Gastrocnemius medialis (tissue), 4 donors: ENCODE data around the gene SUSD1. TPM values are rescaled to one million over a fixed set of nuclear protein-coding genes. Genes with fewer than 3 reads are reported as not detected.

Experiments
- ATAC-seq, 2 donors: fragments of 150-250 bp; one replicate each; pipeline ENCODE4 v1.9.1; 2016
- DNase-seq, 2 donors: peaks; one replicate each; pipeline ENCODE4 v3.0.0-alpha.2; 2019
- H3K27ac ChIP-seq, 4 donors: fragments of 200-600 bp; sonication (generic); 1 replicate in 1 of 4; 2 replicates in 3 of 4; pipeline ENCODE4 v1.5.1; 2016 to 2018; ENCODE audit warnings: mild to moderate bottlenecking in 2 of 4, moderate library complexity in 1 of 4
- H3K27me3 ChIP-seq, 3 donors: fragments of 200-600 bp; sonication (generic) in 2 of 3; 1 replicate in 1 of 3; 2 replicates in 2 of 3; pipeline versions ENCODE4 v1.5.1 to v1.6.0; 2016 to 2019; ENCODE audit warnings: mild to moderate bottlenecking in 1 of 3, moderate library complexity in 1 of 3
- H3K36me3 ChIP-seq, 2 donors: fragments of 200-600 bp; sonication (generic) in 1 of 2; one replicate each; pipeline ENCODE4 v1.5.1; 2017 to 2018
- H3K4me1 ChIP-seq, 2 donors: fragments of 200-600 bp; sonication (generic) in 1 of 2; one replicate each; pipeline ENCODE4 v1.5.1; 2016 to 2017; ENCODE audit warnings: mild to moderate bottlenecking in 2 of 2
- H3K4me3 ChIP-seq, 4 donors: fragments of 200-600 bp; sonication (generic) in 3 of 4; 1 replicate in 1 of 4; 2 replicates in 3 of 4; pipeline ENCODE4 v1.5.1; 2016 to 2019; ENCODE audit warnings: mild to moderate bottlenecking in 2 of 4
- H3K9me3 ChIP-seq, 3 donors: fragments of 200-600 bp; sonication (generic) in 2 of 3; 1 replicate in 1 of 3; 2 replicates in 2 of 3; pipeline ENCODE4 v1.5.1; 2016 to 2019
- POLR2A ChIP-seq, 2 donors: fragments of 450-650 bp; IDR thresholded peaks; one replicate each; pipeline ENCODE4 v1.6.1; 2017; ENCODE audit warnings: antibody characterized with exemption in 2 of 2, mild to moderate bottlenecking in 2 of 2, moderate library complexity in 2 of 2
- in situ Hi-C, 4 donors: fragments of 200-750 bp; cut with MboI; loops; one replicate each; pipeline versions ENCODE4 v1.15.0 to v1.8.0; 2017; ENCODE audit warnings: low sequenced_read_pairs in 4 of 4
- intact Hi-C: fragments of 100-400 bp; cut with DNase I; formaldehyde crosslinking; loops from one replicate; pipeline ENCODE4 v1.15.1; 2023; ENCODE audit warnings: low total_unique reads
- total RNA-seq, 4 donors: library from RNA; depleted of rRNA; stranded (reverse); fragments of >200 nt; gene quantifications; one replicate each; pipeline versions ENCODE4 v1.1.0 to v1.2.3, GENCODE V29; 2016
- TF ChIP-seq, protein P1 (sequence below), 5 experiments: fragments of 450-650 bp in 3 of 5; fragments of 200-600 bp in 2 of 5; sonication (generic) in 2 of 5; IDR thresholded peaks in 4 of 5; conservative IDR thresholded peaks in 1 of 5; 1 replicate in 4 of 5; 2 replicates in 1 of 5; pipeline ENCODE4 v1.5.1; 2016 to 2019; ENCODE audit warnings: antibody characterized with exemption in 5 of 5, mild to moderate bottlenecking in 3 of 5, moderate library complexity in 3 of 5

Gene SUSD1
- total RNA-seq, 4 donors from 2014 or later, result 0.82 to 8.0 (median 2.2) TPM

DNA sequence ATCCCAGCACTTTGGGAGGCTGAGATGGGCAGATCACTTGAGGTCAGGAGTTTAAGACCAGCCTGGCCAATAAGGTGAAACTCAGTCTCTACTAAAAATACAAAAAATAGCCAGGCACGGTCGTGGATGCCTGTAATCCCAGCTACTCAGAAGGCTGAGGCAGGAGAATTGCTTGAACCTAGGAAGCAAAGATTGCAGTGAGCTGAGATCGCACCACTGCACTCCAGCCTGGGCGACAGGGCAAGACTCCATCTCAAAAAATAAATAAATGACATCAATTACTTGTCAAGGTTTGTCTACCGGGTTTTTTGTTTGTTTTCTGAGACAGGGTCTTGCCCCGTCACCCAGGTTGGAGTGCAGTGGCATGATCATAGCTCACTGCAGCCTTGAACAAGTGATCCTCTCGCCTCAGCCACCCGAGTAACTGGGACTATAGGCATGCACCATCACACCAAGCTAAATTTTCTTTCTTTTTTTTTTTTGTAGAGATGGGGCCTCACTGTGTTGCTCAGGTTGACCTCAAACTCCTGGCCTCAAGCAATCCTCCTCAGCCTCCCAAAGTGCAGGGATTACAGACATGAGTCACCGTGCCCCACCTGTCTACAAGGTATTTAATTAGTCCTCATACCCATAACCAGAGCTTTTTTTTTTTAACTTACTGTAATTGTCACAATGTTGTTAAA is 64.9 kb downstream of the SUSD1 start:
- H3K4me3 ChIP-seq, result no peak overlapping the region
- no peaks in the 10 kb centered on the region for H3K27me3 ChIP-seq
- no peaks in the 10 kb centered on the region for H3K9me3 ChIP-seq
- intact Hi-C loops, result no loop called here
- no peak for DNase-seq
- no peak for ATAC-seq
- H3K4me1 ChIP-seq, result no peaks in the 10 kb centered on the region
- no peak overlapping the region for H3K27ac ChIP-seq
- no peaks in the 10 kb centered on the region for H3K36me3 ChIP-seq
- in situ Hi-C loops, result loop anchor here in 1 of 4 donors (25.0 kb wide), 2 partner anchors 98 to 102 kb away; no protein-coding TSS in a partner anchor
- TF ChIP-seq, protein P1, sequence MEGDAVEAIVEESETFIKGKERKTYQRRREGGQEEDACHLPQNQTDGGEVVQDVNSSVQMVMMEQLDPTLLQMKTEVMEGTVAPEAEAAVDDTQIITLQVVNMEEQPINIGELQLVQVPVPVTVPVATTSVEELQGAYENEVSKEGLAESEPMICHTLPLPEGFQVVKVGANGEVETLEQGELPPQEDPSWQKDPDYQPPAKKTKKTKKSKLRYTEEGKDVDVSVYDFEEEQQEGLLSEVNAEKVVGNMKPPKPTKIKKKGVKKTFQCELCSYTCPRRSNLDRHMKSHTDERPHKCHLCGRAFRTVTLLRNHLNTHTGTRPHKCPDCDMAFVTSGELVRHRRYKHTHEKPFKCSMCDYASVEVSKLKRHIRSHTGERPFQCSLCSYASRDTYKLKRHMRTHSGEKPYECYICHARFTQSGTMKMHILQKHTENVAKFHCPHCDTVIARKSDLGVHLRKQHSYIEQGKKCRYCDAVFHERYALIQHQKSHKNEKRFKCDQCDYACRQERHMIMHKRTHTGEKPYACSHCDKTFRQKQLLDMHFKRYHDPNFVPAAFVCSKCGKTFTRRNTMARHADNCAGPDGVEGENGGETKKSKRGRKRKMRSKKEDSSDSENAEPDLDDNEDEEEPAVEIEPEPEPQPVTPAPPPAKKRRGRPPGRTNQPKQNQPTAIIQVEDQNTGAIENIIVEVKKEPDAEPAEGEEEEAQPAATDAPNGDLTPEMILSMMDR (IDR thresholded peaks at IDR 0.05 in 4 of 5, conservative IDR thresholded peaks at IDR 0.05 in 1 of 5), result no peak

DNA sequence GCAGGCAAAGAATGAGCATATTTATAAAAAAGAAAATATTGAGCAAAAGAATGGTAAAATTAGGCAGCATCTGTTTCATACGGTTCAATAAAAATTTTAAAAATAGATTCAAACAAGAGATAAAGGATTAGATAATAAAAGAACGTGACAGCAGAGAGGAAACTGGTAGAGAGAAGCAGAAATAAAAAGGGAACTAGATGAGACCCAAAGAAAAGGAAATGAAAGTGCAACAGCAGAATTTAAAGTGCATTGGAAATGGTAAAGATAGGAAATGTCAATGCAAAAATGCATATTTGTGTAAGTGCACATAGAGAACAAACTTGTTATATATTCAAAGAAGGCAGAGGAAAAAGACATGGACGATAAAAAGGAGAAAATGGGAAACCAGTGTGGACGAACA is 70.2 kb downstream of the SUSD1 start:
- no peak for TF ChIP-seq POLR2A (IDR thresholded peaks at IDR 0.05)
- TF ChIP-seq, protein P1 (IDR thresholded peaks at IDR 0.05 in 4 of 5, conservative IDR thresholded peaks at IDR 0.05 in 1 of 5), result no peak
- Histone ChIP-seq H3K4me3 (no peak overlapping the region), H3K27ac (no peak overlapping the region), H3K27me3 (no peaks in the 10 kb centered on the region), H3K36me3 (no peaks in the 10 kb centered on the region), H3K9me3 (no peaks in the 10 kb centered on the region), H3K4me1 (no peaks in the 10 kb centered on the region)
- in situ Hi-C loops (loop anchor here in 1 of 4 donors (25.0 kb wide), 2 partner anchors 93 to 107 kb away; no protein-coding TSS in a partner anchor), intact Hi-C loops (no loop called here)
- no peak for DNase-seq
- no peak for ATAC-seq

DNA sequence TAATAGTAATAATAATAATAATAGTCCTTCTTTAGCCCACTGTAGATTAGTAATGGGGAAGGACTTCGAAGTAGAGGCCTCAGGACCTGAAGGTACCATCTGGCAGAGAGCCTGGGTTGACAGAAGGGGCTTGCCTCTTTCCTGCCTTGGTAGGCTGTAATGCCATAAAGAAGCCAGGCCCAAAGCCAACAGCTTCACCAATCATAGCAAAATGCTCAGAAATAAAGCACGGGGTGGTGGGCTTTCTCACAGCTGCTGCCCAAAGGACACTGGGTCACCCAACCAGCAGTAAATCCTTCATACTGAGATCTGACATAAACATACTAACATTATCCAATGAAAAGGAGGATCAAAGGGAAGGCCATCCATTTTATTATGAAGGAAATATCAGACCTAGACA is 70.7 kb downstream of the SUSD1 start:
- H3K27me3 ChIP-seq, result no peaks in the 10 kb centered on the region
- no peak for DNase-seq
- no peak for ATAC-seq
- intact Hi-C loops (no loop called here), in situ Hi-C loops (loop anchor here in 1 of 4 donors (25.0 kb wide), 2 partner anchors 92 to 108 kb away; no protein-coding TSS in a partner anchor)
- no peaks in the 10 kb centered on the region for H3K36me3 ChIP-seq
- H3K4me3 ChIP-seq, result no peak overlapping the region
- no peaks in the 10 kb centered on the region for H3K4me1 ChIP-seq
- no peaks in the 10 kb centered on the region for H3K9me3 ChIP-seq
- TF ChIP-seq POLR2A (IDR thresholded peaks at IDR 0.05), result no peak
- TF ChIP-seq, protein P1 (IDR thresholded peaks at IDR 0.05 in 4 of 5, conservative IDR thresholded peaks at IDR 0.05 in 1 of 5), result no peak
- H3K27ac ChIP-seq, result no peak overlapping the region

DNA sequence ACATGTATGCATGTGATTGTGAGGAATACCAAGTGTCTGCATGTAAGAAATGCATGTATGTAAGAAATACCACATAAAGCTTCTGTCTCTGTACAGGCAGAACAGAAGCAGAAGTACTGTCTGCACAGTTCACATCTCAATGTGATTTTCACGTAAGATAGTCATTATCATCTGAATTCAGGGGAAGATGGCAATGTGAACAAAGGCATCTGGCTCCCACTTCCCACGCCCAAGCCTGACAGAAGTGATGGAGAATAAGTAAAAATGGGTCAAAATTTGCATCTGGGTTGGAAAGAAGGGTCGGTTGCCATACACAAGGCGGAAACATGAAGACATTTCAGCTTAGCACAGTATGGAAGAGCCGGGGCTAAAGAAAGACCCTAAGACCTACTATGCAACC is 71.7 kb downstream of the SUSD1 start:
- in situ Hi-C loops, result loop anchor here in 1 of 4 donors (25.0 kb wide), 2 partner anchors 91 to 109 kb away; no protein-coding TSS in a partner anchor

More for the DNA sequence above, 71.7 kb downstream of the SUSD1 start:
- intact Hi-C loops, result no loop called here
- DNase-seq, result no peak
- H3K4me1 ChIP-seq, result no peaks in the 10 kb centered on the region
- no peak overlapping the region for H3K4me3 ChIP-seq
- H3K27me3 ChIP-seq, result no peaks in the 10 kb centered on the region
- TF ChIP-seq, protein P1 (IDR thresholded peaks at IDR 0.05 in 4 of 5, conservative IDR thresholded peaks at IDR 0.05 in 1 of 5), result no peak
- no peak for TF ChIP-seq POLR2A (IDR thresholded peaks at IDR 0.05)
- no peak for ATAC-seq
- no peaks in the 10 kb centered on the region for H3K36me3 ChIP-seq
- no peaks in the 10 kb centered on the region for H3K9me3 ChIP-seq
- H3K27ac ChIP-seq, result no peak overlapping the region
